CD14-positive monocyte (primary cell): ENCODE results near the gene TOLLIP. TPM values are rescaled to one million over a fixed set of nuclear protein-coding genes. Genes with fewer than 3 reads are reported as not detected.
A peak's percentile ranks its signal among the peaks of the same experiment; 100 is the strongest.

ENCODE experiments used
- DNase-seq, 3 donors: peaks; one replicate each; pipeline ENCODE4 v3.0.0-alpha.2; 2011 to 2022
- H2AFZ ChIP-seq: 2 replicates; pipeline ENCODE4 v1.6.0; 2012; ENCODE audit warnings: mild to moderate bottlenecking, low read depth, low read length, inconsistent platforms; ENCODE audit not compliant: insufficient read depth, poor library complexity, severe bottlenecking
- H3K27ac ChIP-seq, 2 donors: 1 replicate in 1 of 2; 2 replicates in 1 of 2; pipeline ENCODE4 v1.5.1; 2012 to 2013; ENCODE audit warnings: low read length in 2 of 2, control low read depth in 1 of 2, inconsistent platforms in 1 of 2, low read depth in 1 of 2, mild to moderate bottlenecking in 1 of 2
- H3K27me3 ChIP-seq, 2 donors: one replicate each; pipeline versions ENCODE4 v1.6.0 to v1.6.1; 2011 to 2013; ENCODE audit warnings: low read length in 2 of 2; ENCODE audit not compliant: control insufficient read depth in 2 of 2, insufficient read depth in 2 of 2
- H3K36me3 ChIP-seq, 2 donors: replicated peaks in 1 of 2; 1 replicate in 1 of 2; 2 replicates in 1 of 2; pipeline versions ENCODE4 v1.5.1 to v1.6.1; 2012 to 2013; ENCODE audit warnings: low read length in 2 of 2, control low read depth in 1 of 2, inconsistent platforms in 1 of 2, mild to moderate bottlenecking in 1 of 2; ENCODE audit not compliant: insufficient read depth in 2 of 2, control insufficient read depth in 1 of 2
- H3K4me1 ChIP-seq, 2 donors: 1 replicate in 1 of 2; 2 replicates in 1 of 2; pipeline versions ENCODE4 v1.5.1 to v1.6.1; 2012 to 2013; ENCODE audit warnings: low read length in 2 of 2, control low read depth in 1 of 2, inconsistent platforms in 1 of 2, mild to moderate bottlenecking in 1 of 2, moderate library complexity in 1 of 2; ENCODE audit not compliant: insufficient read depth in 2 of 2, control insufficient read depth in 1 of 2
- H3K4me2 ChIP-seq: replicated peaks from 2 replicates; pipeline ENCODE3; 2012; ENCODE audit warnings: low read length, moderate library complexity, mild to moderate bottlenecking; ENCODE audit not compliant: poor library complexity, severe bottlenecking; ENCODE audit errors: extremely low read depth
- H3K4me3 ChIP-seq, 3 experiments: fragments of 200-600 bp in 1 of 3; sonication (generic) in 1 of 3; replicated peaks in 1 of 3; 1 replicate in 2 of 3; 2 replicates in 1 of 3; pipeline ENCODE4 v1.5.1; 2011 to 2013; ENCODE audit warnings: low read length in 3 of 3, mild to moderate bottlenecking in 3 of 3, control low read depth in 2 of 3, low read depth in 2 of 3, inconsistent platforms in 1 of 3, moderate library complexity in 1 of 3
- H3K79me2 ChIP-seq: 2 replicates; pipeline ENCODE4 v1.6.0; 2012; ENCODE audit warnings: mild to moderate bottlenecking, control low read depth, inconsistent platforms, low read length, moderate library complexity; ENCODE audit not compliant: insufficient read depth
- H3K9ac ChIP-seq: 2 replicates; pipeline ENCODE4 v1.6.0; 2017; ENCODE audit warnings: low read length, mild to moderate bottlenecking; ENCODE audit not compliant: insufficient read depth, poor library complexity, severe bottlenecking
- H3K9me3 ChIP-seq, 2 donors: replicated peaks in 1 of 2; 1 replicate in 1 of 2; 2 replicates in 1 of 2; pipeline versions ENCODE4 v1.5.1 to v1.6.1; 2012 to 2013; ENCODE audit warnings: low read length in 2 of 2, control low read depth in 1 of 2; ENCODE audit not compliant: control insufficient read depth in 1 of 2, insufficient read depth in 1 of 2
- H4K20me1 ChIP-seq: 2 replicates; pipeline ENCODE4 v1.6.0; 2012; ENCODE audit warnings: mild to moderate bottlenecking, low read length, control low read depth, moderate library complexity; ENCODE audit not compliant: insufficient read depth
- H3K27ac Mint-ChIP-seq, 7 donors: one replicate each; pipeline ENCODE4 v1.8.0; 2020; ENCODE audit warnings: mild to moderate bottlenecking in 7 of 7, mixed read lengths in 7 of 7, moderate library complexity in 6 of 7, inconsistent platforms in 2 of 7
- H3K27me3 Mint-ChIP-seq, 3 donors: one replicate each; pipeline ENCODE4 v1.8.0; 2021 to 2022; ENCODE audit warnings: low read depth in 3 of 3, mild to moderate bottlenecking in 3 of 3, mixed read lengths in 3 of 3, moderate library complexity in 3 of 3, inconsistent platforms in 1 of 3
- H3K36me3 Mint-ChIP-seq, 2 donors: one replicate each; pipeline ENCODE4 v1.8.0; 2020; ENCODE audit warnings: mixed read lengths in 2 of 2, inconsistent platforms in 1 of 2, mild to moderate bottlenecking in 1 of 2
- H3K4me1 Mint-ChIP-seq: one replicate; pipeline ENCODE4 v1.8.0; 2020; ENCODE audit warnings: mild to moderate bottlenecking, mixed read lengths
- H3K4me3 Mint-ChIP-seq, 2 donors: one replicate each; pipeline ENCODE4 v1.8.0; 2020; ENCODE audit warnings: mild to moderate bottlenecking in 2 of 2, mixed read lengths in 2 of 2, moderate library complexity in 1 of 2
- H3K9me3 Mint-ChIP-seq, 7 donors: one replicate each; pipeline ENCODE4 v1.8.0; 2020 to 2022; ENCODE audit warnings: mixed read lengths in 7 of 7, mild to moderate bottlenecking in 6 of 7, moderate library complexity in 6 of 7, inconsistent platforms in 2 of 7
- WGBS: methylation state at CpG from one replicate; pipeline ENCODE4 v1.1.5; 2013; ENCODE audit warnings: missing lambda C conversion rate; ENCODE audit not compliant: insufficient coverage; 5-methylcytosine and 5-hydroxymethylcytosine counted together
- intact Hi-C, 2 donors: fragments of 100-400 bp; cut with micrococcal nuclease; formaldehyde crosslinking; loops; one replicate each; pipeline versions ENCODE4 v1.15.0 to v1.15.1; 2023
- polyA plus RNA-seq, 3 donors: library from polyadenylated mRNA; depleted of rRNA in 1 of 3; unstranded in 2 of 3; stranded (reverse) in 1 of 3; fragments of 300-500 nt in 2 of 3; fragments of >200 nt in 1 of 3; fragmentation: Illumina TruSeq in 2 of 3; gene quantifications; 1 replicate in 2 of 3; 2 replicates in 1 of 3; pipeline ENCODE4 v1.2.3, GENCODE V29; 2012 to 2021
- TF ChIP-seq, protein P1 (sequence below): fragments of 200-600 bp; IDR thresholded peaks from one replicate; pipeline ENCODE4 v1.8.0; 2022; ENCODE audit warnings: antibody characterized with exemption, mild to moderate bottlenecking

Gene TOLLIP
- polyA plus RNA-seq, 3 donors: 67.9 to 72.1 (median 71.7) TPM

- DNase-seq: no peak
- H3K27ac ChIP-seq: no peak overlapping the region
- H3K36me3 ChIP-seq: no peaks in the 10 kb centered on the region
- H3K4me1 ChIP-seq: no peaks in the 10 kb centered on the region
- no peak overlapping the region for H3K9ac ChIP-seq
- Mint-ChIP-seq H3K9me3 (peaks cover 2 to 9% (median 4%) of the 10 kb centered on the region in 7 donors), H3K36me3 (no peaks in the 10 kb centered on the region), H3K4me3 (no peak overlapping the region), H3K27me3 (peaks cover 11 to 15% (median 12%) of the 10 kb centered on the region in 3 donors), H3K27ac (no peak overlapping the region), H3K4me1 (no peaks in the 10 kb centered on the region)
- TF ChIP-seq, protein P1, sequence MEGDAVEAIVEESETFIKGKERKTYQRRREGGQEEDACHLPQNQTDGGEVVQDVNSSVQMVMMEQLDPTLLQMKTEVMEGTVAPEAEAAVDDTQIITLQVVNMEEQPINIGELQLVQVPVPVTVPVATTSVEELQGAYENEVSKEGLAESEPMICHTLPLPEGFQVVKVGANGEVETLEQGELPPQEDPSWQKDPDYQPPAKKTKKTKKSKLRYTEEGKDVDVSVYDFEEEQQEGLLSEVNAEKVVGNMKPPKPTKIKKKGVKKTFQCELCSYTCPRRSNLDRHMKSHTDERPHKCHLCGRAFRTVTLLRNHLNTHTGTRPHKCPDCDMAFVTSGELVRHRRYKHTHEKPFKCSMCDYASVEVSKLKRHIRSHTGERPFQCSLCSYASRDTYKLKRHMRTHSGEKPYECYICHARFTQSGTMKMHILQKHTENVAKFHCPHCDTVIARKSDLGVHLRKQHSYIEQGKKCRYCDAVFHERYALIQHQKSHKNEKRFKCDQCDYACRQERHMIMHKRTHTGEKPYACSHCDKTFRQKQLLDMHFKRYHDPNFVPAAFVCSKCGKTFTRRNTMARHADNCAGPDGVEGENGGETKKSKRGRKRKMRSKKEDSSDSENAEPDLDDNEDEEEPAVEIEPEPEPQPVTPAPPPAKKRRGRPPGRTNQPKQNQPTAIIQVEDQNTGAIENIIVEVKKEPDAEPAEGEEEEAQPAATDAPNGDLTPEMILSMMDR: no peak
- H3K27me3 ChIP-seq: no peaks in the 10 kb centered on the region
- H3K4me3 ChIP-seq: no peak overlapping the region
- H4K20me1 ChIP-seq: no peaks in the 10 kb centered on the region
- intact Hi-C loops: no loop called here
- H3K79me2 ChIP-seq: no peaks in the 10 kb centered on the region
- WGBS: 72% methylated on average over 15 of the region's 16 CpGs
- H3K9me3 ChIP-seq: peaks cover 0 to 4% of the 10 kb centered on the region in 2 donors
- no peak overlapping the region for H3K4me2 ChIP-seq
- no peak overlapping the region for H2AFZ ChIP-seq
These were observed 48.9 kb upstream of the TOLLIP start for GRCh38 chr11:1358286-1358685.

- no peaks in the 10 kb centered on the region for H3K36me3 Mint-ChIP-seq
- Histone ChIP-seq H3K27me3 (no peaks in the 10 kb centered on the region), H2AFZ (no peak overlapping the region), H3K4me1 (no peaks in the 10 kb centered on the region), H3K4me2 (no peak overlapping the region), H3K79me2 (no peaks in the 10 kb centered on the region), H3K9me3 (no peaks in the 10 kb centered on the region), H3K9ac (no peak overlapping the region), H3K4me3 (no peak overlapping the region), H4K20me1 (no peaks in the 10 kb centered on the region), H3K36me3 (no peaks in the 10 kb centered on the region), H3K27ac (no peak overlapping the region)
- DNase-seq: no peak
- peaks cover 0 to 3% (median 0%) of the 10 kb centered on the region in 7 donors for H3K9me3 Mint-ChIP-seq
- H3K27ac Mint-ChIP-seq: no peak overlapping the region
- TF ChIP-seq, protein P1: no peak
- H3K27me3 Mint-ChIP-seq: peaks cover 11 to 15% (median 12%) of the 10 kb centered on the region in 3 donors
- H3K4me1 Mint-ChIP-seq: no peaks in the 10 kb centered on the region
- WGBS: 97% methylated on average over 13 of the region's 13 CpGs
- H3K4me3 Mint-ChIP-seq: peak overlapping the region in 1 of 2 donors; percentile 3
- intact Hi-C loops: no loop called here
These were observed 47.1 kb upstream of the TOLLIP start for GRCh38 chr11:1356478-1356960.
